Panc1 (cell line): Measurements from ENCODE around the gene SLC7A4. TPM values are rescaled to one million over a fixed set of nuclear protein-coding genes. Genes with fewer than 3 reads are reported as not detected.

ENCODE experiments used
- ATAC-seq: fragments of 200-7000 bp; cut with Tn5 transposase; 2 replicates; pipeline ENCODE4 v1.9.1; 2020; ENCODE audit warnings: mild to moderate bottlenecking, moderate library complexity
- BruUV-seq: library from RNA; stranded (reverse); fragments of 400-500 nt; replicated peaks from 2 replicates; lab custom pipeline; 2021; lab: Mats Ljungman, UMichigan
- CTCF ChIA-PET: fragments of 300-600 bp; sonication (Branson Sonifier 250); formaldehyde crosslinking; loops from one replicate; lab custom pipeline; 2022; ENCODE audit warnings: antibody characterized with exemption; lab: Charles Lee
- POLR2A ChIA-PET: fragments of 300-600 bp; sonication (Branson Sonifier 250); formaldehyde crosslinking; loops from one replicate; lab custom pipeline; 2022; ENCODE audit warnings: antibody characterized with exemption; lab: Charles Lee
- DNase-seq: peaks from one replicate; pipeline ENCODE4 v3.0.0-alpha.2; 2010; ENCODE audit warnings: low read depth, low spot score
- H3K27ac ChIP-seq: 2 replicates; pipeline ENCODE4 v1.5.1; 2011; ENCODE audit warnings: mild to moderate bottlenecking, low read length, inconsistent platforms
- H3K27me3 ChIP-seq: fragments of 200-500 bp; sonication (Bioruptor generic); 2 replicates; pipeline ENCODE4 v1.6.0; 2014; ENCODE audit warnings: low read length, inconsistent platforms; ENCODE audit not compliant: control insufficient read depth, insufficient read depth
- H3K36me3 ChIP-seq: fragments of 200-500 bp; sonication (Bioruptor generic); 2 replicates; pipeline ENCODE4 v1.5.1; 2014; ENCODE audit warnings: inconsistent platforms, mild to moderate bottlenecking, low read length, moderate library complexity; ENCODE audit not compliant: control insufficient read depth, insufficient read depth
- H3K4me1 ChIP-seq: 2 replicates; pipeline ENCODE4 v1.5.1; 2011; ENCODE audit warnings: inconsistent platforms, mild to moderate bottlenecking, low read length, moderate library complexity; ENCODE audit not compliant: control insufficient read depth, insufficient read depth
- H3K4me3 ChIP-seq, 2 experiments: 2 replicates each; pipeline ENCODE4 v1.5.1; 2011 to 2012; ENCODE audit warnings: low read depth in 2 of 2, low read length in 2 of 2, mild to moderate bottlenecking in 2 of 2, inconsistent platforms in 1 of 2, moderate library complexity in 1 of 2
- H3K9me3 ChIP-seq: fragments of 200-500 bp; sonication (Bioruptor generic); 2 replicates; pipeline ENCODE4 v1.5.1; 2014; ENCODE audit warnings: low read depth, mild to moderate bottlenecking, inconsistent platforms, low read length, moderate library complexity; ENCODE audit not compliant: control insufficient read depth, insufficient read depth
- POLR2AphosphoS5 ChIP-seq: IDR thresholded peaks from 2 replicates; pipeline ENCODE4 v1.6.1; 2012; ENCODE audit warnings: mild to moderate bottlenecking, low read depth, low read length, moderate library complexity
- REST ChIP-seq, 2 experiments: IDR thresholded peaks; 2 replicates each; pipeline ENCODE4 v1.6.1; 2011 to 2012; ENCODE audit warnings: low read depth in 2 of 2, control low read depth in 1 of 2, low read length in 1 of 2, mild to moderate bottlenecking in 1 of 2, moderate library complexity in 1 of 2; ENCODE audit not compliant: insufficient read depth in 1 of 2
- SIN3A ChIP-seq: IDR thresholded peaks from 2 replicates; pipeline ENCODE4 v1.6.1; 2012; ENCODE audit warnings: low read depth, mild to moderate bottlenecking, low read length, moderate library complexity, borderline replicate concordance; ENCODE audit not compliant: insufficient read depth
- TCF7L2 ChIP-seq: IDR thresholded peaks from 2 replicates; pipeline ENCODE4 v1.6.1; 2011; ENCODE audit warnings: mild to moderate bottlenecking, low read depth, low read length, inconsistent platforms
- in situ Hi-C: cut with HindIII; loops from 2 replicates; pipeline ENCODE4 v1.10.0; 2016; ENCODE audit warnings: low sequenced_read_pairs, low pct_unique_long_range_greater_than_20kb
- intact Hi-C: fragments of 100-400 bp; cut with micrococcal nuclease; formaldehyde crosslinking; loops from one replicate; pipeline ENCODE4 v1.10.0; 2022; ENCODE audit not compliant: unreplicated experiment
- total RNA-seq: library from RNA; stranded (reverse); gene quantifications from one replicate; pipeline ENCODE4 v1.2.1, GENCODE V29; 2021; ENCODE audit not compliant: unreplicated experiment
- TF ChIP-seq, protein P1 (sequence below): fragments of 450-650 bp; IDR thresholded peaks from 2 replicates; pipeline ENCODE4 v1.5.1; 2017; ENCODE audit warnings: mild to moderate bottlenecking

Gene SLC7A4
- total RNA-seq, 1 experiment from 2014 or later: not detected

GRCh38 chr22:21044931-21045584 is 12.7 kb upstream of the SLC7A4 start:
- ATAC-seq: peak; percentile 32
- Histone ChIP-seq H3K4me1 (peaks cover 5% of the 10 kb centered on the region; the same call in 1 of the 2 replicates), H3K9me3 (no peaks in the 10 kb centered on the region), H3K27ac (no peak overlapping the region), H3K36me3 (no peaks in the 10 kb centered on the region), H3K4me3 (peak overlapping the region; percentile 39 to 61), H3K27me3 (no peaks in the 10 kb centered on the region)
- no peak for TF ChIP-seq POLR2AphosphoS5
- no peak for TF ChIP-seq TCF7L2
- no peak for TF ChIP-seq REST (IDR thresholded peaks at IDR 0.05; ENCODE audit: insufficient read depth in 1 of 2, low read depth in 2 of 2, low read length in 1 of 2)
- TF ChIP-seq, protein P1, sequence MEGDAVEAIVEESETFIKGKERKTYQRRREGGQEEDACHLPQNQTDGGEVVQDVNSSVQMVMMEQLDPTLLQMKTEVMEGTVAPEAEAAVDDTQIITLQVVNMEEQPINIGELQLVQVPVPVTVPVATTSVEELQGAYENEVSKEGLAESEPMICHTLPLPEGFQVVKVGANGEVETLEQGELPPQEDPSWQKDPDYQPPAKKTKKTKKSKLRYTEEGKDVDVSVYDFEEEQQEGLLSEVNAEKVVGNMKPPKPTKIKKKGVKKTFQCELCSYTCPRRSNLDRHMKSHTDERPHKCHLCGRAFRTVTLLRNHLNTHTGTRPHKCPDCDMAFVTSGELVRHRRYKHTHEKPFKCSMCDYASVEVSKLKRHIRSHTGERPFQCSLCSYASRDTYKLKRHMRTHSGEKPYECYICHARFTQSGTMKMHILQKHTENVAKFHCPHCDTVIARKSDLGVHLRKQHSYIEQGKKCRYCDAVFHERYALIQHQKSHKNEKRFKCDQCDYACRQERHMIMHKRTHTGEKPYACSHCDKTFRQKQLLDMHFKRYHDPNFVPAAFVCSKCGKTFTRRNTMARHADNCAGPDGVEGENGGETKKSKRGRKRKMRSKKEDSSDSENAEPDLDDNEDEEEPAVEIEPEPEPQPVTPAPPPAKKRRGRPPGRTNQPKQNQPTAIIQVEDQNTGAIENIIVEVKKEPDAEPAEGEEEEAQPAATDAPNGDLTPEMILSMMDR: no peak
- TF ChIP-seq SIN3A: no peak
- POLR2A ChIA-PET: interaction anchor here (0.6 kb wide), 1 partner anchor 52 kb away, joined by 3 read pairs; no protein-coding TSS in a partner anchor
- in situ Hi-C loops: no loop called here
- DNase-seq: no peak
- BruUV-seq: no TSS peak
- CTCF ChIA-PET: no interaction called here
- intact Hi-C loops: no loop called here

DNA sequence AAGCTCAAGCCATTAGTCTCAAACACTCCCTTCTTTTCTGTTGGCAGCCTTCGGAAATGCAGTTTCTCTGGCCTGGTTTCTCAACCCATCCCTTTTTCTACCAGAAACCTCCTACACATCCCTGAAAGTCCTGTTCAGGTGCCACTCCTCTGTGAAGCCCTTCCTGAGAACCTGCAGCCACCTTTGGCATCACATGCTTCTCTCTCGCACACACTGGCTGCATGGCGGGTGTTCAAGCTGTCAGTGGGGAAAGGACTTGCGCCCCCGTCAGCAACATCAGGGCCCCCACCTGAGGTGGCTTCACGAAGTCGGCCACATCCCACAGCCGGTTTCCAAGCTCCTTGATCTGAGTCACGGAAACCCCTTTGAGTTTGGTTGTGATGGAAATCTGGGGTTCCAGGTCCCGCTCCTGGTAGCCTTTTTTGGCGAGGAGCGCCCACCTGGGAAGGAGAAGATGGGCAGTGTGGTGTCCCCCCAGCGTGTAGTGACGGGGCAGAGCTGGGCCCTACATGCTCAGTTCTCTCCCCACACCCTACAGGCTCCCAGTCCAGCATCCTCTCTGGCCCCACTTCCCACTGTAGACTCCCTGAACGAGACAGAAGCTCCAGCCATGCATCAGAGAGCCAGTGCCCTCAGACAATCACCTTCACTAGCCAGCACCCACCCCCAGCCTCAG is 11.6 kb upstream of the SLC7A4 start:
- Histone ChIP-seq H3K27ac (no peak overlapping the region), H3K9me3 (no peaks in the 10 kb centered on the region), H3K36me3 (no peaks in the 10 kb centered on the region), H3K4me3 (no peak overlapping the region), H3K4me1 (peaks cover 5% of the 10 kb centered on the region; the same call in 1 of the 2 replicates), H3K27me3 (no peaks in the 10 kb centered on the region)
- BruUV-seq: no TSS peak
- ATAC-seq: no peak
- TF ChIP-seq, protein P1: no peak
- TF ChIP-seq POLR2AphosphoS5: no peak
- no peak for TF ChIP-seq REST (IDR thresholded peaks at IDR 0.05; ENCODE audit: insufficient read depth in 1 of 2, low read depth in 2 of 2, low read length in 1 of 2)
- TF ChIP-seq TCF7L2: no peak
- TF ChIP-seq SIN3A: no peak
- POLR2A ChIA-PET: interaction anchor here (0.6 kb wide), 1 partner anchor 53 kb away, joined by 3 read pairs; no protein-coding TSS in a partner anchor
- in situ Hi-C loops (no loop called here), intact Hi-C loops (no loop called here)
- no peak for DNase-seq
- CTCF ChIA-PET: no interaction called here
